Bronchial epithelial cell (primary cell): ENCODE measurements around the gene SETBP1. TPM values are rescaled to one million over a fixed set of nuclear protein-coding genes. Genes with fewer than 3 reads are reported as not detected.
A peak's percentile ranks its signal among the peaks of the same experiment; 100 is the strongest.

Experiments
- DNase-seq: peaks from one replicate; pipeline ENCODE4 v3.0.0-alpha.2; 2010; ENCODE audit warnings: low read depth
- FAIRE-seq: peaks from 2 replicates; lab custom pipeline; 2011; peaks lifted over from hg19 to GRCh38; lab: Jason Lieb, UNC
- H3K27me3 ChIP-seq: 2 replicates; pipeline ENCODE4 v1.5.1; 2011; ENCODE audit warnings: low read length; ENCODE audit not compliant: control insufficient read depth, insufficient read depth
- H3K36me3 ChIP-seq: 2 replicates; pipeline ENCODE4 v1.5.1; 2011; ENCODE audit warnings: low read length; ENCODE audit not compliant: control insufficient read depth, insufficient read depth
- H3K4me3 ChIP-seq: 2 replicates; pipeline ENCODE4 v1.5.1; 2011; ENCODE audit warnings: mild to moderate bottlenecking, low read depth, low read length, control low read depth
- total RNA-seq: library from RNA; depleted of rRNA; stranded (reverse); fragments of >200 nt; gene quantifications from 2 replicates; pipeline ENCODE4 v1.2.1, GENCODE V29; 2014
- TF ChIP-seq, protein P1 (sequence below): IDR thresholded peaks from 2 replicates; pipeline ENCODE4 v1.5.1; 2011; ENCODE audit warnings: mild to moderate bottlenecking, moderate library complexity, low read length, control low read depth, inconsistent platforms; ENCODE audit not compliant: insufficient read depth, severe bottlenecking

The SETBP1 gene
- total RNA-seq, 1 donor from 2014 or later = 1.8 TPM

GRCh38 chr18:44904768-44905167 lies 224.1 kb downstream of the SETBP1 start:
- TF ChIP-seq, protein P1, sequence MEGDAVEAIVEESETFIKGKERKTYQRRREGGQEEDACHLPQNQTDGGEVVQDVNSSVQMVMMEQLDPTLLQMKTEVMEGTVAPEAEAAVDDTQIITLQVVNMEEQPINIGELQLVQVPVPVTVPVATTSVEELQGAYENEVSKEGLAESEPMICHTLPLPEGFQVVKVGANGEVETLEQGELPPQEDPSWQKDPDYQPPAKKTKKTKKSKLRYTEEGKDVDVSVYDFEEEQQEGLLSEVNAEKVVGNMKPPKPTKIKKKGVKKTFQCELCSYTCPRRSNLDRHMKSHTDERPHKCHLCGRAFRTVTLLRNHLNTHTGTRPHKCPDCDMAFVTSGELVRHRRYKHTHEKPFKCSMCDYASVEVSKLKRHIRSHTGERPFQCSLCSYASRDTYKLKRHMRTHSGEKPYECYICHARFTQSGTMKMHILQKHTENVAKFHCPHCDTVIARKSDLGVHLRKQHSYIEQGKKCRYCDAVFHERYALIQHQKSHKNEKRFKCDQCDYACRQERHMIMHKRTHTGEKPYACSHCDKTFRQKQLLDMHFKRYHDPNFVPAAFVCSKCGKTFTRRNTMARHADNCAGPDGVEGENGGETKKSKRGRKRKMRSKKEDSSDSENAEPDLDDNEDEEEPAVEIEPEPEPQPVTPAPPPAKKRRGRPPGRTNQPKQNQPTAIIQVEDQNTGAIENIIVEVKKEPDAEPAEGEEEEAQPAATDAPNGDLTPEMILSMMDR = no peak
- no peaks in the 10 kb centered on the region for H3K27me3 ChIP-seq
- no peaks in the 10 kb centered on the region for H3K36me3 ChIP-seq
- H3K4me3 ChIP-seq = no peak overlapping the region
- FAIRE-seq (no peak), DNase-seq (no peak)

- TF ChIP-seq, protein P1 = no peak
- no peaks in the 10 kb centered on the region for H3K36me3 ChIP-seq
- peak; percentile 20 for DNase-seq
- FAIRE-seq = peak; percentile 73
- no peaks in the 10 kb centered on the region for H3K27me3 ChIP-seq
- no peak overlapping the region for H3K4me3 ChIP-seq
Measured at GRCh38 chr18:44909191-44909719, 228.6 kb downstream of the SETBP1 start.

DNA sequence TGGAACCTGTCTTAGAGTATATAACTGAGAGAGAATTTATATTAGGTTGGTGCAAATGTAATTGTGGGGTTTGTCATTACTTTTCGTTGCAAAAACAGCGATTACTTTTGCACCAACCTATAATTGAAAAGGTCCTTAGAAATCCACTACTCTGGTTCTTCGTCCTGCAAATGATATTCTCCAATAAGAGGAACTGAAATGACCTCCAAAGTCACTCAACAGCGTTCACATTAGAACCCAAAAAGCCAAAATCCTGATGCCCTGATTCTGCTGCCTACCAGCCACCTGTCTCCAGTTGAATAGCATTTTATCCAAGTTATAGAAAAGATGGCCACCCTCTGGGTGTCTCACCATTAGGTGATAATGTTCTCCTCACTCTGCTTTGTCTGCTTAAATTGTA lies 230.6 kb downstream of the SETBP1 start:
- no peak for FAIRE-seq
- no peak overlapping the region for H3K4me3 ChIP-seq
- H3K36me3 ChIP-seq = no peaks in the 10 kb centered on the region
- DNase-seq = no peak
- H3K27me3 ChIP-seq = no peaks in the 10 kb centered on the region
- TF ChIP-seq, protein P1 = no peak

DNA sequence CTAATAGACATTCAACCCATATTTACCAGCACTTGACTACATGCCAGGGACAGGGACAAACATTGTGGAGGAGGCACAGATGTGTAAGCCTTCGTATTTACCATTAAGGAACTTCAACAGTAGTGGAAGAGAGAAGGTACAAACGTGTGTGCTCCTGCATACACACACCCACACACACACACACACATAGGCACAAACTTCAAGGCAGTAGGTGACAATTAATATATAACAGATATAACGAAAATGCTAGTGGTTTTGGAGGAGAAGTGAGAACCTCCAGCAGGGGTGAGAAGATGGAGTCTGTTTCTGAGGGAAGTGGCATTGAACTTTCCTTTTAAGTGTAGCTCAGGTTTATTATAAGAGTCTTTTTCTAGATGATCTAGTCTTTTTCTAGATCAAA lies 231.1 kb downstream of the SETBP1 start:
- no peaks in the 10 kb centered on the region for H3K36me3 ChIP-seq
- TF ChIP-seq, protein P1 = no peak
- FAIRE-seq = no peak

DNA sequence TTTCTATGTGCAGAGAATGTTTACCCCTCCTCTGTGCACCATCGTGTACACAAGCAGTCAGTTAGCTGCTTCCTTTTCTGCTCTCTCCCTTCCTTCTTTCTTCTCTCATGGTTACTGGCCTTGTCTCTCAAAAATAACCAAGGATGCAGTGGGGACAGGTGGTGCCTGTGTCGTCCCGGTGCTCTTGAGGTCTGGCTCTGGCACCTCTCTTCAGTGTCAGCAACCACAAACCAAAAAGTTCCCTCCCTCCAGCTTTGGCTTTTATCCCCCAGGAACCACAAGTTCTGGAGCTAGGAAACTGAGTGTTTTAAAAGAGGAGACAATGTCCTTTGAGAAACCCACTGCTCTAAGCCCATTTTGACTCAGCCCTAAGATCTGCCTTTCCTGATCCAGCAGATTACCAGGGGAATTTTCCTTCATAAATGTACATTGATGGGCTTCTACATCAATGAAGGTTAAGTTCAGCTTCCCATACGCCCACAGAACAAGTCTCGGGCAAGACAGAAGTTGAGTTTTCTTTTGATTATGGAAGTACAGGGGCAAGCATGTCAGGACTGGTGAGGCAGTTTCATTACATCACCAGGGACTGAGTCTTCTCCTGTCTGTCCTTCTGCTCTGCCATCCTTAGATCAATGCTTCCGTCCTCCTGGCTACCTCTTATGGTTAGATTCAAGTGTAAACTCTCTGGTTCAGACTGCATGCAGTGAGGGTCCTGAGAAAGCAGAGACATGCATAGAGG lies 232.2 kb downstream of the SETBP1 start:
- FAIRE-seq = no peak
- Histone ChIP-seq H3K36me3 (no peaks in the 10 kb centered on the region), H3K4me3 (no peak overlapping the region), H3K27me3 (no peaks in the 10 kb centered on the region)
- DNase-seq = peak; percentile 87
- TF ChIP-seq, protein P1 = no peak

More for the DNA sequence above, 231.1 kb downstream of the SETBP1 start:
- Histone ChIP-seq H3K27me3 (no peaks in the 10 kb centered on the region), H3K4me3 (no peak overlapping the region)
- no peak for DNase-seq
